BJ (cell line): ENCODE data around the gene FHOD1. TPM values are rescaled to one million over a fixed set of nuclear protein-coding genes. Genes with fewer than 3 reads are reported as not detected.

Experiments used
- CTCF ChIA-PET: fragments of 350-600 bp; formaldehyde crosslinking; extraction: SDS; loops from one replicate; lab custom pipeline; 2021; ENCODE audit warnings: antibody characterized with exemption, inconsistent platforms; lab: Yijun Ruan, JAX
- POLR2A ChIA-PET: fragments of 300-600 bp; sonication (Branson Sonifier 250); formaldehyde crosslinking; extraction: SDS; loops from one replicate; lab custom pipeline; 2021; ENCODE audit warnings: antibody characterized with exemption; lab: Charles Lee
- DNase-seq: peaks from one replicate; pipeline ENCODE4 v3.0.0-alpha.2; 2011; ENCODE audit warnings: low read depth
- H3K27me3 ChIP-seq: 2 replicates; pipeline ENCODE4 v1.6.0; 2011; ENCODE audit warnings: low read length; ENCODE audit not compliant: control insufficient read depth, insufficient read depth
- H3K36me3 ChIP-seq: 2 replicates; pipeline ENCODE4 v1.5.1; 2011; ENCODE audit warnings: low read length; ENCODE audit not compliant: control insufficient read depth, insufficient read depth
- H3K4me3 ChIP-seq: 2 replicates; pipeline ENCODE4 v1.5.1; 2011; ENCODE audit warnings: low read depth, mild to moderate bottlenecking, control low read depth, low read length
- polyA plus RNA-seq: library from polyadenylated mRNA; depleted of rRNA; stranded (reverse); fragments of >200 nt; gene quantifications from 2 replicates; pipeline ENCODE4 v1.2.3, GENCODE V29; 2011
- TF ChIP-seq, protein P1 (sequence below): IDR thresholded peaks from 2 replicates; pipeline ENCODE4 v1.5.1; 2011; ENCODE audit warnings: low read depth, mild to moderate bottlenecking, control low read depth, inconsistent platforms, low read length, moderate library complexity; ENCODE audit not compliant: insufficient read depth

Gene FHOD1
- polyA plus RNA-seq, 1 experiment, result 23.0 TPM

DNA sequence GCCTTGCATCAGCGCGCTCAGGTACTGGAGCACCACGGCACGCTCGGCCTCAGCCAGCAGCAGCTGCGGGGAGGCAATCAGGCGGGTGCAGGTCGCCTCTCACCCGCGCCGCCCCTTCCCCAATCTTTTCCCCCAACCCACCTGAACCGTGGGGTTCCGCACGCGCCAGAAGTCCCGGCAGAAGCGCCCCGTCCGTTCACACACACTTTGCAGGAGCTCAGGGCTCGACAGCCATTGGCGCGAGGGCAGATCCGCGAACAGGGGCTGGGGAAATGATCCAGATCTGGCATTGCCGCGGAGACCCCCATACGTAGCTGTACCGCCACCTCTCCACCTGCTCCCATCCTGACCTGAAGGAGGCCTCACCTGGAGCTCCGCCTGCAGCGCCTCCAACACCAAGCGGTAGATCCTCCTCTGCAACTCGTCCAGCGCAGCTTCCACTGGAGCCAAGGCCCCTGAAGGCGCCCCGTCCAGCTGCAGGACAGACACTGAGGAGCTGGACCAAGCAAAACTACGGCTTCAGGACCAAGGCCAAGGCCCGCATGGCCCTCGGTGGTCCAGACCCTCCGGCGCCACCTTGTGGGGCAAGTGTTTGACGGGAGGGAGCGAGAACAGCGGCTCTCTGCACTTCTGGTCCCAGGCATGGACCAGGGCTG lies 62.2 kb downstream of the FHOD1 start:
- ChIA-PET POLR2A (no interaction called here), CTCF (interaction anchor here (0.7 to 3.1 kb wide), 35 partner anchors 10 to 305 kb away, joined by 3 to 26 read pairs (median 4); partner anchors contain the start of genes B3GNT9, CES3, CES4A and NOL3)
- DNase-seq, result no peak
- TF ChIP-seq, protein P1, sequence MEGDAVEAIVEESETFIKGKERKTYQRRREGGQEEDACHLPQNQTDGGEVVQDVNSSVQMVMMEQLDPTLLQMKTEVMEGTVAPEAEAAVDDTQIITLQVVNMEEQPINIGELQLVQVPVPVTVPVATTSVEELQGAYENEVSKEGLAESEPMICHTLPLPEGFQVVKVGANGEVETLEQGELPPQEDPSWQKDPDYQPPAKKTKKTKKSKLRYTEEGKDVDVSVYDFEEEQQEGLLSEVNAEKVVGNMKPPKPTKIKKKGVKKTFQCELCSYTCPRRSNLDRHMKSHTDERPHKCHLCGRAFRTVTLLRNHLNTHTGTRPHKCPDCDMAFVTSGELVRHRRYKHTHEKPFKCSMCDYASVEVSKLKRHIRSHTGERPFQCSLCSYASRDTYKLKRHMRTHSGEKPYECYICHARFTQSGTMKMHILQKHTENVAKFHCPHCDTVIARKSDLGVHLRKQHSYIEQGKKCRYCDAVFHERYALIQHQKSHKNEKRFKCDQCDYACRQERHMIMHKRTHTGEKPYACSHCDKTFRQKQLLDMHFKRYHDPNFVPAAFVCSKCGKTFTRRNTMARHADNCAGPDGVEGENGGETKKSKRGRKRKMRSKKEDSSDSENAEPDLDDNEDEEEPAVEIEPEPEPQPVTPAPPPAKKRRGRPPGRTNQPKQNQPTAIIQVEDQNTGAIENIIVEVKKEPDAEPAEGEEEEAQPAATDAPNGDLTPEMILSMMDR, result peak; percentile 93
- H3K36me3 ChIP-seq, result no peaks in the 10 kb centered on the region
- H3K27me3 ChIP-seq, result no peaks in the 10 kb centered on the region
- H3K4me3 ChIP-seq, result no peak overlapping the region

DNA sequence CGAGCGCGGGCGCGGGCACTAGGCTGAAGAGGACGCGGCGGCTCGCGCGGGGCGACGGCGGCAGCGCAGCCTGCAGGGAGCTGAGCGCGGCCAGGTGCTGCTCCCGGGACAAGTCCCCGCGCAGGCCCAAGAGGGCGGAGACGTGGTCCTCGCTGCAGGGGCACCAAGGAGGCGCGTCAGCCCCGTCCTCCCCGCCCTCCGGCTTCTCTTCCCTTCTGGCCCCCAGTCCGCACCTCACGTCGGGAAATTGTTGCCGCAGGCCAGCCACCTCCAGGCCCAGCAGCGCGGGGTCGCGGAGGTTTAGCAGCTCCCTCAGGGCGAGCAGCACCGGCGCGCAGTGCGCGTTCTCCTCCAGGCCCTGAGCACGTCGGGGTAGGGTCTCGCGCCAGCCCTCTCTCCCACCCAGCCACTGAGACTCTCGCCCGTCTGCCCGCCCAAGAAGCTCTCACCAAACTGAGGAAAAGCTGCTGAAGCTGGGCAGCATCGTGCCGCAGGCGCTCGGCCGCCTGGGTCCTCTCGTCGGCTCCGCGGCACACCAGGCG lies 62.8 kb downstream of the FHOD1 start:
- no peak for DNase-seq
- no peaks in the 10 kb centered on the region for H3K27me3 ChIP-seq
- POLR2A ChIA-PET, result no interaction called here
- H3K36me3 ChIP-seq, result no peaks in the 10 kb centered on the region
- peak overlapping the region; percentile 60 for H3K4me3 ChIP-seq
- CTCF ChIA-PET, result interaction anchor here (0.7 to 3.1 kb wide), 28 partner anchors 10 to 306 kb away, joined by 3 to 26 read pairs (median 6); partner anchors contain the start of genes CES4A and NOL3
- TF ChIP-seq, protein P1, result no peak

DNA sequence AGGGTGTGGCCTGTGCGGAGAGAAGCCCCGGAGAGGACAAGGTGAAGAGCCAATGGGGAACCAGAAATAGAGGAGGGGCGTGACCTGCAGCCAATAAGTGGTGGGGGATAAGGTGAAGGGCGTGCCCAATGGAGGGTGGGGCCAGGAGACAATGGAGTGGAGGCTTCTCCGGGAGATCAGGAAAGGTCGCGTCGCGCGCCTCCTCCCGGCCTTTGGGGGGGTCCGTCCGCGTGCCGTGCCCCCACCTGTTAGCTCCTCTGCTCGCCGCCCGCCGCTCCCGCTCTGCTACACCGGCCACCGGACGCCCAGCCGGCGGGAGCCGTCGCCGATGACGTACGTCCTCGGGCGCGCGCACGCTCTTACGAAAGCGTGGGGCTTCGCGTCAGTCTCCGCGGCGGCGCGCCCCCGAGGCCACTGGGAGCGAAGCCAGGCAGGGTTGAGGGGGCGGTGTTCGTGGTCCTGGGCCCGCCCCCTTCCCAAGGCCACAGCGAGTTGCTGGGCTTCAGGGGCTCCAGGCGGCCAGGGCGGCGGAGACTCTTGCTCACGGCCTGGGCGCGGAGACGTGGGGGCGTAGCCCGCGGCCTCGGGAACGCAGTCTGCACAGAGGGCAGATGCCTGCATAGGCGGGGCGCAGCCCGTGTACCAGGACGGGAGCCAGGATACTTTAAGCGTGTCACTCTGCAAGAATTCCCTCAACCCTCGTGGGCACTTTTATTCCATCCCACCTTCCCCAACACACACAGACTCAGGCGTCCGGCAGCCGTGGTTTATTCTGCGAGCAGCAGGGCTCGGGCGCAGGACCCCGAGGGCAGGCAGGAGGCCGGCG lies 63.4 kb downstream of the FHOD1 start, which contains the start of gene MATCAP1:
TSS of gene MATCAP1 (minus strand) at position 337 of the 826 bp plus-strand sequence. CDS start 3,353 bp downstream, outside the sequence.
- peak; percentile 83 for DNase-seq
- ChIA-PET CTCF (interaction anchor here (0.8 to 3.1 kb wide), 12 partner anchors 9 to 282 kb away, joined by 3 to 26 read pairs (median 10); partner anchors contain the start of genes CES4A, NOL3 and TMEM208), POLR2A (no interaction called here)
- H3K27me3 ChIP-seq, result no peaks in the 10 kb centered on the region
- no peaks in the 10 kb centered on the region for H3K36me3 ChIP-seq
- TF ChIP-seq, protein P1, result no peak
- peak within 1 kb of the TSS; percentile 60 for H3K4me3 ChIP-seq

DNA sequence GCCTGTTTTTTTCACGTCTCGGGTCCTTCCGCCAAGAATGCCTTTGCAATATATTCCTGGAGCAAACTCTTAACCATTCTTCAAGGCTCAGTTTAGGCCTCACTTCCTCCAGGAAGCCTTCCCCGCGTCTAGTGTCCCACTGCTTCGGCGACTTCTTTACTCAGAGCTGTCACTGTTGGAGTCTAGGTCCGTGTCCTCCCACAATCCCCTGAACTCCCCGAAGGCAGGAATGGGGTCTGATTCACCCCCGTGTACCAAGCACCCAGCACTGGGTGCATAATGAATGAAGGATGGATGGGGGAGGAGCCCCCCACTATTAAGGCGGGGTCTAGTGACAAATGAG lies 64.0 kb downstream of the FHOD1 start:
- ChIA-PET POLR2A (no interaction called here), CTCF (interaction anchor here (0.9 to 2.3 kb wide), 7 partner anchors 9 to 282 kb away, joined by 3 to 10 read pairs (median 3); partner anchors contain the start of genes NOL3 and TMEM208)
- Histone ChIP-seq H3K36me3 (no peaks in the 10 kb centered on the region), H3K4me3 (peak overlapping the region; percentile 60), H3K27me3 (no peaks in the 10 kb centered on the region)
- no peak for DNase-seq
- TF ChIP-seq, protein P1, result no peak
